Right atrium auricular region (tissue), 2 donors: ENCODE data around the gene BARX1. TPM values are rescaled to one million over a fixed set of nuclear protein-coding genes. Genes with fewer than 3 reads are reported as not detected.
A peak's percentile ranks its signal among the peaks of the same experiment; 100 is the strongest.
"Not testable (repeated sequence)": the region's sequence is repeated elsewhere in the genome, so short reads cannot be mapped to it uniquely, and the experiment has no call there.

Experiments used
- DNase-seq: peaks from one replicate; pipeline ENCODE4 v3.0.0-alpha.2; 2019; ENCODE audit warnings: low spot score
- H3K27ac ChIP-seq, 2 donors: fragments of 200-600 bp; sonication (generic); 1 replicate in 1 of 2; 2 replicates in 1 of 2; pipeline ENCODE4 v1.5.1; 2016 to 2019
- H3K27me3 ChIP-seq, 2 donors: fragments of 200-600 bp; sonication (generic); one replicate each; pipeline versions ENCODE4 v1.5.1 to v1.6.0; 2017 to 2019
- H3K36me3 ChIP-seq: fragments of 200-600 bp; sonication (generic); one replicate; pipeline ENCODE4 v1.5.1; 2016
- H3K4me1 ChIP-seq, 2 donors: fragments of 200-600 bp; sonication (generic); one replicate each; pipeline versions ENCODE4 v1.5.1 to v1.6.0; 2017 to 2019
- H3K4me3 ChIP-seq, 2 donors: fragments of 200-600 bp; sonication (generic); 1 replicate in 1 of 2; 2 replicates in 1 of 2; pipeline ENCODE4 v1.5.1; 2017 to 2019; ENCODE audit warnings: mild to moderate bottlenecking in 1 of 2, moderate library complexity in 1 of 2
- H3K9me3 ChIP-seq, 2 donors: fragments of 200-600 bp; sonication (generic); one replicate each; pipeline ENCODE4 v1.5.1; 2019
- total RNA-seq, 2 donors: library from RNA; depleted of rRNA; stranded (reverse); fragments of >200 nt; gene quantifications; one replicate each; pipeline ENCODE4 v1.1.0, GENCODE V29; 2016
- TF ChIP-seq, protein P1 (sequence below), 2 donors: fragments of 200-600 bp; sonication (generic); IDR thresholded peaks; one replicate each; pipeline ENCODE4 v1.5.1; 2019; ENCODE audit warnings: antibody characterized with exemption in 2 of 2

Gene BARX1
- total RNA-seq, 2 donors from 2014 or later: not detected

DNA sequence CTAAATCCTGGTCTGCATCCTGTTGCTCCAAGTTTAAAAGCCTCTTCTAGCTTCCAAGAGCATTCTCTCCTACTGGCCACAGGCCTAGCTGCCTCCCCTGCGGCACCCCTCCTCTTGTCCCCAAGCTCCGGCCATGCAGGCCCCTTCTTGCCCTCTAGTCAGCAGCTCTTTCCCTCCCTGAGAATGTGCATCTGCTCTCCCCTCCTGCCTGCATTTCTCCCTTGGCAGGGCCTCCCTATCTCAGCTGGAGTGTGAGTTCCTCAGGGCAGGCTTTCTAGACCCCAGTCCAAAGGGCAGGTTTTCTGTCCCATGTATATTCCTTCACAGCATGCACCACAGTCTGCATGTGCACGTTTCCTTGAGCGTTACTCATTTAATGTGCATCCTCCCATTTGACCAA, 24.6 kb upstream of the BARX1 start:
- no peaks in the 10 kb centered on the region for H3K4me1 ChIP-seq
- no peak for DNase-seq
- TF ChIP-seq, protein P1, sequence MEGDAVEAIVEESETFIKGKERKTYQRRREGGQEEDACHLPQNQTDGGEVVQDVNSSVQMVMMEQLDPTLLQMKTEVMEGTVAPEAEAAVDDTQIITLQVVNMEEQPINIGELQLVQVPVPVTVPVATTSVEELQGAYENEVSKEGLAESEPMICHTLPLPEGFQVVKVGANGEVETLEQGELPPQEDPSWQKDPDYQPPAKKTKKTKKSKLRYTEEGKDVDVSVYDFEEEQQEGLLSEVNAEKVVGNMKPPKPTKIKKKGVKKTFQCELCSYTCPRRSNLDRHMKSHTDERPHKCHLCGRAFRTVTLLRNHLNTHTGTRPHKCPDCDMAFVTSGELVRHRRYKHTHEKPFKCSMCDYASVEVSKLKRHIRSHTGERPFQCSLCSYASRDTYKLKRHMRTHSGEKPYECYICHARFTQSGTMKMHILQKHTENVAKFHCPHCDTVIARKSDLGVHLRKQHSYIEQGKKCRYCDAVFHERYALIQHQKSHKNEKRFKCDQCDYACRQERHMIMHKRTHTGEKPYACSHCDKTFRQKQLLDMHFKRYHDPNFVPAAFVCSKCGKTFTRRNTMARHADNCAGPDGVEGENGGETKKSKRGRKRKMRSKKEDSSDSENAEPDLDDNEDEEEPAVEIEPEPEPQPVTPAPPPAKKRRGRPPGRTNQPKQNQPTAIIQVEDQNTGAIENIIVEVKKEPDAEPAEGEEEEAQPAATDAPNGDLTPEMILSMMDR (IDR thresholded peaks at IDR 0.05): no peak

DNA sequence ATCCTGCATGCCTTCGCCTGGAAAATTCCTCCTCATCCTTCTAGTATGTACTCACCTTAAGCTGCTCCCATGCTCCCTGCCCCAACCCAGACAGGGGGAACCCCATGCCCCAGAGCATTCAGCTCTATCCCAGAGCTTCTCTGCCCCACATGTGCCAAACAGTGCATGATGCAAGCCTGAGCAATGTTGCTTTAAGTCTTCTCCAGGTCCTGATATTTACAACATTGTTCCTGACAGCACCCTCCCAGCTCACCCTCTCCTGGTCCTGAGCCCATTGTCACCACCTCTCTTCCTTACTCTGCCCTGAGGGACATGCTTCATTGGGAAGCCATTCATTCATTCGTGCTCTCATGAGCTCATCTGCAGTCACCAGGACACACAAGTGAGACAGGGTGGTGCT, 23.4 kb upstream of the BARX1 start:
- TF ChIP-seq, protein P1 (IDR thresholded peaks at IDR 0.05): no peak
- no peaks in the 10 kb centered on the region for H3K4me1 ChIP-seq

More for the DNA sequence above, 24.6 kb upstream of the BARX1 start:
- Histone ChIP-seq H3K27ac (no peak overlapping the region), H3K27me3 (no peaks in the 10 kb centered on the region), H3K4me3 (no peak overlapping the region), H3K36me3 (no peaks in the 10 kb centered on the region), H3K9me3 (no peaks in the 10 kb centered on the region)

DNA sequence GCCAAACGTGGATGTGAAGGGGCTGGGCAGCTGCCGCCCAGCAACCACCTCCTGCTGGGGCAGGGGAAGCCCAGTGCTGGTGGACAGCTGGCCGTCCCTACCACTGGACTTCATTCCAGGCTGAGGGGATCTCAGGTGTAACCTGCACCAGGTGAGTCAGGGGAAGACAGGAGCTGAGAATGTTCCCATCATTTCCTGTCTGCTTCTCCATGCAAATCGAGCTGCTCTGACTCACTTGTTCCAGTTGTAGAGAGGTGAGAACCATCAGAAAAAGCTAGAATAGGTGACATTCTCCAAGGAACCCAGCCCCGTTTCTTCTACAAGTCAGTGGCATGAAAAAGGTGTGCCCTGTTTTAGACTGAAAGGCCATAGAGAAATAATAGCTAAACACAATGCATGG, 21.8 kb upstream of the BARX1 start:
- H3K27me3 ChIP-seq: no peaks in the 10 kb centered on the region
- TF ChIP-seq, protein P1 (IDR thresholded peaks at IDR 0.05): no peak
- DNase-seq: peak; percentile 43

More for the DNA sequence above, 23.4 kb upstream of the BARX1 start:
- DNase-seq: no peak
- Histone ChIP-seq H3K36me3 (no peaks in the 10 kb centered on the region), H3K27me3 (no peaks in the 10 kb centered on the region), H3K27ac (no peak overlapping the region), H3K4me3 (no peak overlapping the region), H3K9me3 (peaks cover 0 to under 1% of the 10 kb centered on the region in 2 donors)

DNA sequence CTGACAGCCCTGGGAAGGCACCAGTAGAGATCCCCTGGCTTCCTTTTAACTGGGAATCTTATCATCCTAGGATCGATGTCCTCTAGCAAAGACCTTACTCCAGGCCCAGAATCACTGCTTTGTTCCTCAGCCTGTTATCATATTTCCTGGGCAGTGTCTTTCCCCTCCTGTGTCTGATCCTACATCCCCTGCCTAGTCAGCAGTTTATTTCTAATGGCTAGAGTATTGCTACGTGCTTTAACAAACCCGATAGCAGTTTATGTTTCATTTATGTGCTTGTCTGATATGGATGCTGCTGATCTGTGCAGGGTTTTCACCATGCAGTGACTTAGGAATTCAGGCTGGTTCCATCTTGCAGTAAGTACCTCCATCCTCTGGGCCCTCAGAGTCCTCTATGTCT, 20.9 kb upstream of the BARX1 start:
- Histone ChIP-seq H3K9me3 (peaks cover 0 to 5% of the 10 kb centered on the region in 2 donors), H3K4me3 (no peak overlapping the region), H3K27me3 (no peaks in the 10 kb centered on the region)

More for the DNA sequence above, 21.8 kb upstream of the BARX1 start:
- Histone ChIP-seq H3K36me3 (no peaks in the 10 kb centered on the region), H3K27ac (no peak overlapping the region), H3K9me3 (peaks cover 0 to 5% of the 10 kb centered on the region in 2 donors), H3K4me3 (no peak overlapping the region), H3K4me1 (no peaks in the 10 kb centered on the region)

DNA sequence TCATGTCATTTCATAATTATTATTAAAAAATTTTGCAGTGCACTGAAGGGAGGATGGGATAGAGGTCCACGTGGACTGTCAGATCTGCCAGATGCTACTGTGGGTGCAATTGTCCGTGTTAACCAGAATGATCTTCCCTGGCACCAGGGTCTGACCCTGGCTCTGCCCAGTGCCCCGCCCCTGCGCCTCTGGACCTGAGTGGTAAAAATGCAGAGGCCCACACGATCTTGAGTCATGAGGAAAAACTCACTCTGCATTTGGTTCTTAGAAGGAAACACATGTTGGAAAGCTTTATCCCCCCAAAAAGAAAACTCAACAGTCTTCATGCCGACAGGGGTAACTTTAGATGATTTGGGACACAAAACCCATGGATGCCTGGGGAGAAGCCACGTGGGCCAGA, 20.1 kb upstream of the BARX1 start:
- H3K4me1 ChIP-seq: no peaks in the 10 kb centered on the region
- no peaks in the 10 kb centered on the region for H3K36me3 ChIP-seq
- H3K9me3 ChIP-seq: peaks cover 0 to 5% of the 10 kb centered on the region in 2 donors
- TF ChIP-seq, protein P1 (IDR thresholded peaks at IDR 0.05): no peak
- no peak overlapping the region for H3K27ac ChIP-seq
- no peak for DNase-seq
- no peak overlapping the region for H3K4me3 ChIP-seq
- H3K27me3 ChIP-seq: no peaks in the 10 kb centered on the region

More for the DNA sequence above, 20.9 kb upstream of the BARX1 start:
- DNase-seq: no peak
- Histone ChIP-seq H3K36me3 (no peaks in the 10 kb centered on the region), H3K27ac (no peak overlapping the region), H3K4me1 (no peaks in the 10 kb centered on the region)
- TF ChIP-seq, protein P1 (IDR thresholded peaks at IDR 0.05): no peak

DNA sequence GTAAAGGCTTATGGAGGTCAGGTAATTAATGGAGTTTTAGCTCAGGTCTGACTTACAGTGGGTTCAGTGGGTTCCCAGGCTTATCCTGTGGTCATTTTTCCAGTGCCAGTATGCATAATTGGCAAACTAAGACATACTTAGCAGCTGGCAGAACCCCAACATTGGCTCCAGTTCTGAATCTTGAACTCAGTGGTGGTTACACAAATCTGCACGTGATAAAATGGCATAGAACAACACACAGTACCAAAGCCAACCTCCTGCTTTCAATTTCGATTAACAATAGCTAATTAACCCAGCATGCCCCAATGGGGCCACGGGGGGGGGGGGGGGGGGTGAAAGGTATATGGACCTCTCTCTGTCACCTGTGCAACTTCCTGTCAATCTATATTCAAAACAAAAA, 19.0 kb upstream of the BARX1 start:
- no peaks in the 10 kb centered on the region for H3K27me3 ChIP-seq
- H3K27ac ChIP-seq: no peak overlapping the region
- DNase-seq: no peak
- H3K4me1 ChIP-seq: no peaks in the 10 kb centered on the region
- H3K36me3 ChIP-seq: no peaks in the 10 kb centered on the region
- H3K9me3 ChIP-seq: peaks cover 0 to 5% of the 10 kb centered on the region in 2 donors
- no peak overlapping the region for H3K4me3 ChIP-seq
- TF ChIP-seq, protein P1 (IDR thresholded peaks at IDR 0.05): no peak

DNA sequence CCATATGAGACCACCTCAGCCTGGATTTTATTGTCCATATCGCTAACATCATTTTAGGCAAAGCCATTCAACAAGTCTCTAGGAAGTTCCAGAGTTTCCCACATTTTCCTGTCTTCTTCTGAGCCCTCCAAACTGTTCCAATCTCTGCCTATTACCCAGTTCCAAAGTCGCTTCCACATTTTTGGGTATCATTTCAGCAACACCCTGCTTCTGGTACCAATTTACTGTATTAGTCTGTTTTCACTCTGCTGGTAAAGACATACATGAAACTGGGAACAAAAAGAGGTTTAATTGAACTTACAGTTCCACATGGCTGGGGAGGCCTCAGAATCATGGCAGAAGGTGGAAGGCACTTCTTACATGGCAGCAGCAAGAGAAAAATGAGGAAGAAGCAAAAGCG, 17.5 kb upstream of the BARX1 start:
- H3K4me3 ChIP-seq, H3K9me3 ChIP-seq, H3K4me1 ChIP-seq, H3K36me3 ChIP-seq, H3K27ac ChIP-seq, DNase-seq, H3K27me3 ChIP-seq: not testable (repeated sequence)
